Endometrial microvascular endothelial cells (primary cell): Measurements from ENCODE around the gene TSHZ1. TPM values are rescaled to one million over a fixed set of nuclear protein-coding genes. Genes with fewer than 3 reads are reported as not detected.
"Not testable (repeated sequence)": the region's sequence is repeated elsewhere in the genome, so short reads cannot be mapped to it uniquely, and the experiment has no call there.

ENCODE experiments used
- in situ Hi-C: cut with HindIII; loops from 2 replicates; pipeline ENCODE4 v1.10.0; 2017; ENCODE audit warnings: low sequenced_read_pairs, low pct_unique_long_range_greater_than_20kb; ENCODE audit errors: inconsistent ontology term
- total RNA-seq: library from RNA; depleted of rRNA; stranded (reverse); fragments of >200 nt; gene quantifications from one replicate; pipeline ENCODE4 v1.2.3, GENCODE V29; 2015; ENCODE audit errors: inconsistent ontology term

Gene TSHZ1
- total RNA-seq, 1 donor from 2014 or later = 11.0 TPM

GRCh38 chr18:75176849-75177248 is 33.7 kb upstream of the TSHZ1 start:
- in situ Hi-C loops = no loop called here

DNA sequence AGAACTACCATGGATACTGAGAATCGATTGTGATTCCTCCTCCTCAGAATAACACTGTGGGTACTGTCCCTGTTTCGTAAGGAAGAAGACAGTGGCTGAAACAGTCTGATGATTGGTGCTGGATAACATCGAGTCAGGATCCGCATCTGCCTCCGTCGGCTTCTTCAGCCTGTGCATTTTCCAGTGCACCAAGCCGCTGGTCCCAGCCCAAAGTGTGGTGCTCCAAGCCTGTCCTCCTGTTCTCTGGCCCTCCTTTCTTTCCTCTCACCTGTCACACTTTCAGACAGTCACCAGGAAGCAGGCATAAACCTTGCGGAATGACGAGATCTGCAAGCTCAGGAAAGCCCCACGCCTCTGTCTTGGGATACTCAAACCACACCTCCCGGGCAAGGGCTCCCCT is 32.2 kb upstream of the TSHZ1 start:
- in situ Hi-C loops = no loop called here

GRCh38 chr18:75179819-75180600 is 30.6 kb upstream of the TSHZ1 start:
- in situ Hi-C loops = no loop called here

- in situ Hi-C loops = no loop called here
Measured at GRCh38 chr18:75183524-75183923, 27.1 kb upstream of the TSHZ1 start.

GRCh38 chr18:75183973-75184493 is 26.6 kb upstream of the TSHZ1 start:
- in situ Hi-C loops = no loop called here

DNA sequence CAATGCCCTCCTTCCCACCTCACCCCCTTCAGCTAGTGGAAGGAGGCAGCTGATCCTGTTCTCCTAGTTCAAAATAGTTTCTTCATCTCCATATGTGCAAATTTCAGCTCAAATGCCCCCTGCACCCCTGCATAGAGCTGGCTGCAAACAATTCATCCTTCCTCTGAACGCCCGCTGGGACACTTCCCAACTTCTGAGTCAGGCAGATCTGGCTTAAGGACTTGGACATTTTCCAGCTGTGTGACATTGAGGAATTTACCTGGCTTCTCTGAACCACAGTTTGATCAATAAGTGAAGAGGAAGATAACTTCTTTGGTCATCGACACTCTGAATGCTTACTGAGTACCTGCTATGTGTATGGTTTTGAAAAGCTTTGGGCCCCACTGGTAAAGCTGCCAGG is 25.1 kb upstream of the TSHZ1 start:
- in situ Hi-C loops = no loop called here

GRCh38 chr18:75187702-75188101 is 22.9 kb upstream of the TSHZ1 start:
- in situ Hi-C loops = not testable (repeated sequence)

- in situ Hi-C loops = no loop called here
Measured at GRCh38 chr18:75189696-75190095, 20.9 kb upstream of the TSHZ1 start.

- in situ Hi-C loops = no loop called here
Measured at GRCh38 chr18:75192899-75193298, 17.7 kb upstream of the TSHZ1 start.

DNA sequence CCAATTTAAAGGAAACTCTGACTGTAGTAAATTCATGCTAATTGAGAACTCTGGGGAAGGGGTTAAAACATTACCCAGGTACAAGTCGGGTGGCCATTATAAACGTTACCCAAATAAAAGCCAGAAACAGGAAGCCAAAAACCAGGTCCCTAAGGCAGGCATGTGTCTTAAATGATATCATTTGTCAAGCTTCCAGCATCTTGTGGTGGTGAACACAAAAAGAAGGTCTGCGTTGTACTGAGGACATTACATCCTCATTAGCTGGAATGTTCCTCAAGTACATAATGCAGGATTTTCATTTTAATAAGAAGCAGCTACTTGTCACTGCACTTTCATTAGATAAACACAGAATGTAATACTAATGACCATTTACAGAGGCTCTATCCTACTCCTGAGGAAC is 12.6 kb upstream of the TSHZ1 start:
- in situ Hi-C loops = no loop called here

GRCh38 chr18:75199327-75199726 is 11.3 kb upstream of the TSHZ1 start:
- in situ Hi-C loops = no loop called here

GRCh38 chr18:75200071-75200470 is 10.5 kb upstream of the TSHZ1 start:
- in situ Hi-C loops = no loop called here

DNA sequence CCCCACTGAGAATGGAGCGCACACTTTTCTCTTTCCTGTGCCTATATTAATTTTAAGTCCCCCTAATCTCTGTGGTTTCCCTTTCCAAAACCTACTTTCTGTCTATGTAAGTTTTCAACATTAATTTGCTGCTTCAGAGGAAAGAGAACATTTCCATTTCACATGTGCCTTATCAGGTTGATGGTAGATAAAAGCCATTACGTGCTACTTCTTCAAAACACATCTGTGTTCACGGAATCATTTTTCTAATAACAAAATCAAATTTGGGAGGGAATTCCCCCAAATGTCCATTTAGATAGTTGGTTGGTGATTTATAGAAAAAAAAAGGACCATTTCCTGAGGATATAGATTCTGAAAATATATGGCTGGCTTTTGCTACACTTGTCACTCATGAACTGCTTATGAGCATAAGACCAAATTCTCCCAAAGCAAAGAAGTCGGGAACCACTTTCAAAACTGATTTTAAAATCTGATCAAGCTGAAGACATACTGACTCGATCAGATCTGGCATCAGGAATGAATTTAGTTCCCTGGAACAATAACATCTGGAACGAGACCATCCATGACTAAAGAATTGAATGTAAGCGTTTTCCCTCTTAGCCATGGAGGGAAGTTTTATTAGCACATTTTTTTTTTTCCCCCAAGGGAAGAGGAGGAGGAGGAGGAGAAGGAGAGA is 9.9 kb upstream of the TSHZ1 start:
- in situ Hi-C loops = no loop called here

- in situ Hi-C loops = no loop called here
Measured at GRCh38 chr18:75201282-75202270, 9.0 kb upstream of the TSHZ1 start.

- in situ Hi-C loops = no loop called here
Measured at GRCh38 chr18:75202696-75203365, 7.8 kb upstream of the TSHZ1 start.

DNA sequence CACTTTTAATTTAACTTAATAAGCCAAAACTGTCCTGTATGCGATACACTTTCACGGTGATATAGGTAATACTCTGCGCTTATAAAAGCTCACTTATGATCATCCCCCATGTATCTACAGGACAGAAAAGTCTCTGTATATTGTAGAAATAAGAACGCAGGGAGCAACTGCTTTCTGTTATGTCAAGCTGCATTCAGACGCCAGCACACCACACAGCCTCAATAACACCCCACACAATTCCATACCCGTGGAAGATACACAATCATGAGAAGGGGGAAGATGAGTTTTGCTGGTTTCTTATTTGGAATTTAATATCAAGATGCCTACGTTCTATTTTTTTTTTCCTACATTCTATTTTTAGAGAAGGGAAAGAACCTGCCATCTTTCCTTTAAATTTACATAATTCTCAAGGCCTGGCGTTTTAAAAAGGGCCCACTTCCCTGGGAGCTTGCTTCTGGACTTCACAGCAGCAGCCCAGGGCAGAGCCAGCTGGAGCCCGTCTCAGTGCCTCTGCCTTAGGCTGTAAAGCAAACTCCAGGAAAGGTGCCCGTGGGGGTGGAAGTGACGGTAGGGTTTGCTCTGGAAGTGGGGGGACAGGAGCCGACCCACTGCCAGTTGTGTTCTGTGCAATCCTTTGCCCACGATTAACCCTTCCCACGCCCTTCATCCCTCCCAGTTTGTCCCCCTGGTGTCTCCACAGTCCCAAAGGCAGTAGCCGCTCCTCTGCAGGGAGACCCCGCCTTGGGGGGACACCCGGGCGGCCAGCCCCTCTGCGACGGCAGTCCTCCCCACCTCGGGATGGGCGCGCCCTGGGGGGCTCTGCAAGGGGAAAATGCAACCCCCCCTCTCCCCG is 7.0 kb upstream of the TSHZ1 start:
- in situ Hi-C loops = no loop called here

- in situ Hi-C loops = no loop called here
Measured at GRCh38 chr18:75204269-75204731, 6.3 kb upstream of the TSHZ1 start.
